Measurements from ENCODE around the gene WDR86. TPM values are rescaled to one million over a fixed set of nuclear protein-coding genes. Genes with fewer than 3 reads are reported as not detected.

WDR86 gene
- total RNA-seq, 1 experiment from 2014 or later, result not detected

GRCh38 chr7:151342102-151342646 is 67.7 kb downstream of the WDR86 start:
- intact Hi-C loops (cut with micrococcal nuclease), result no loop called here
- no peaks in the 10 kb centered on the region for H4K20me1 ChIP-seq (ENCODE audit: insufficient read depth)
- RAD21 ChIA-PET (ENCODE audit: low non-redundant PET in 1 of 2, low total read pairs in 2 of 2, uncharacterized antibody in 2 of 2, unreplicated experiment in 2 of 2), result interaction anchor here in 1 of 2 experiments (1.0 kb wide), 1 partner anchor 25 kb away, joined by 3 read pairs; no protein-coding TSS in a partner anchor
- no peaks in the 10 kb centered on the region for H3K9me2 ChIP-seq (ENCODE audit: insufficient read depth)
- H3K79me2 ChIP-seq (ENCODE audit: insufficient read depth, low read length), result peaks cover 29% of the 10 kb centered on the region
- H3K27me3 ChIP-seq (ENCODE audit: insufficient read depth, low read length), result no peaks in the 10 kb centered on the region
- peak overlapping the region; percentile 60 for H2AFZ ChIP-seq (ENCODE audit: low read depth, low read length, poor library complexity, severe bottlenecking)
- CTCF ChIA-PET, result interaction anchor here (1.2 kb wide), 1 partner anchor 12 kb away, joined by 3 read pairs; no protein-coding TSS in a partner anchor
- DNase-seq (ENCODE audit: low read depth, low spot score) (no peak), ATAC-seq (no peak)
- peak overlapping the region; percentile 74 for H3K4me2 ChIP-seq (ENCODE audit: low read length)
- TSS peak; percentile 76 for BruUV-seq (replicated peaks)
- TF ChIP-seq POLR2AphosphoS5 (IDR thresholded peaks at IDR 0.05; ENCODE audit: low read depth, low read length), result no peak
- no peak for TF ChIP-seq CEBPB (IDR thresholded peaks at IDR 0.05; ENCODE audit: low read depth)
- TF ChIP-seq EZH2 (IDR thresholded peaks at IDR 0.05), result no peak
- no peak for TF ChIP-seq YY1 (IDR thresholded peaks at IDR 0.05; ENCODE audit: extremely low read depth, insufficient replicate concordance, low read depth, low read length)
- TF ChIP-seq POLR2A (IDR thresholded peaks at IDR 0.05; ENCODE audit: borderline replicate concordance, extremely low read depth, insufficient read depth, insufficient read length), result no peak
- TF ChIP-seq ZNF274 (IDR thresholded peaks at IDR 0.05; ENCODE audit: low read depth, low read length), result no peak
- TF ChIP-seq EGR1 (IDR thresholded peaks at IDR 0.05; ENCODE audit: low read depth), result no peak
- TF ChIP-seq CTCF (IDR thresholded peaks at IDR 0.05 in 2 of 3, conservative IDR thresholded peaks at IDR 0.05 in 1 of 3; ENCODE audit: borderline replicate concordance in 1 of 3, insufficient read depth in 1 of 3, low read depth in 2 of 3, low read length in 2 of 3), result no peak
- TF ChIP-seq ZFX (IDR thresholded peaks at IDR 0.05), result no peak; the same call in none of the 2 replicates
- no peak for TF ChIP-seq CBX3 (IDR thresholded peaks at IDR 0.05; ENCODE audit: low read depth)
- TF ChIP-seq, protein P1, sequence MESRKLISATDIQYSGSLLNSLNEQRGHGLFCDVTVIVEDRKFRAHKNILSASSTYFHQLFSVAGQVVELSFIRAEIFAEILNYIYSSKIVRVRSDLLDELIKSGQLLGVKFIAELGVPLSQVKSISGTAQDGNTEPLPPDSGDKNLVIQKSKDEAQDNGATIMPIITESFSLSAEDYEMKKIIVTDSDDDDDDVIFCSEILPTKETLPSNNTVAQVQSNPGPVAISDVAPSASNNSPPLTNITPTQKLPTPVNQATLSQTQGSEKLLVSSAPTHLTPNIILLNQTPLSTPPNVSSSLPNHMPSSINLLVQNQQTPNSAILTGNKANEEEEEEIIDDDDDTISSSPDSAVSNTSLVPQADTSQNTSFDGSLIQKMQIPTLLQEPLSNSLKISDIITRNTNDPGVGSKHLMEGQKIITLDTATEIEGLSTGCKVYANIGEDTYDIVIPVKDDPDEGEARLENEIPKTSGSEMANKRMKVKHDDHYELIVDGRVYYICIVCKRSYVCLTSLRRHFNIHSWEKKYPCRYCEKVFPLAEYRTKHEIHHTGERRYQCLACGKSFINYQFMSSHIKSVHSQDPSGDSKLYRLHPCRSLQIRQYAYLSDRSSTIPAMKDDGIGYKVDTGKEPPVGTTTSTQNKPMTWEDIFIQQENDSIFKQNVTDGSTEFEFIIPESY (IDR thresholded peaks at IDR 0.05; ENCODE audit: extremely low read depth, insufficient replicate concordance, low read length), result no peak
- TF ChIP-seq JUND (IDR thresholded peaks at IDR 0.05), result no peak
- POLR2A ChIA-PET, result no interaction called here
- H3K4me1 ChIP-seq (ENCODE audit: control insufficient read depth in 1 of 2, insufficient read depth in 2 of 2, low read length in 2 of 2), result peaks cover 21 to 29% of the 10 kb centered on the region in 2 experiments
- H3K9me3 ChIP-seq (ENCODE audit: control insufficient read depth in 1 of 2, insufficient read depth in 1 of 2, low read depth in 1 of 2, low read length in 2 of 2), result no peaks in the 10 kb centered on the region
- H3K27ac ChIP-seq (ENCODE audit: low read depth, low read length), result peak overlapping the region; percentile 40
- H3K36me3 ChIP-seq (ENCODE audit: control insufficient read depth in 1 of 2, insufficient read depth in 2 of 2, low read length in 2 of 2), result peaks cover 2 to 14% of the 10 kb centered on the region in 2 experiments; a peak in 2 of 4 replicates
- H3K4me3 ChIP-seq (replicated peaks in 1 of 2; ENCODE audit: low read depth in 1 of 2, low read length in 2 of 2), result peak overlapping the region; percentile 65 to 69
- H3K9ac ChIP-seq (ENCODE audit: low read length), result peak overlapping the region; percentile 68

Measured in HCT116 (cell line).